ENCODE measurements around the gene MMP25.

- TF ChIP-seq EP300 (IDR thresholded peaks at IDR 0.05) (no peak), POLR2A (IDR thresholded peaks at IDR 0.05; ENCODE audit: low read depth) (no peak)
- TF ChIP-seq, protein P1, sequence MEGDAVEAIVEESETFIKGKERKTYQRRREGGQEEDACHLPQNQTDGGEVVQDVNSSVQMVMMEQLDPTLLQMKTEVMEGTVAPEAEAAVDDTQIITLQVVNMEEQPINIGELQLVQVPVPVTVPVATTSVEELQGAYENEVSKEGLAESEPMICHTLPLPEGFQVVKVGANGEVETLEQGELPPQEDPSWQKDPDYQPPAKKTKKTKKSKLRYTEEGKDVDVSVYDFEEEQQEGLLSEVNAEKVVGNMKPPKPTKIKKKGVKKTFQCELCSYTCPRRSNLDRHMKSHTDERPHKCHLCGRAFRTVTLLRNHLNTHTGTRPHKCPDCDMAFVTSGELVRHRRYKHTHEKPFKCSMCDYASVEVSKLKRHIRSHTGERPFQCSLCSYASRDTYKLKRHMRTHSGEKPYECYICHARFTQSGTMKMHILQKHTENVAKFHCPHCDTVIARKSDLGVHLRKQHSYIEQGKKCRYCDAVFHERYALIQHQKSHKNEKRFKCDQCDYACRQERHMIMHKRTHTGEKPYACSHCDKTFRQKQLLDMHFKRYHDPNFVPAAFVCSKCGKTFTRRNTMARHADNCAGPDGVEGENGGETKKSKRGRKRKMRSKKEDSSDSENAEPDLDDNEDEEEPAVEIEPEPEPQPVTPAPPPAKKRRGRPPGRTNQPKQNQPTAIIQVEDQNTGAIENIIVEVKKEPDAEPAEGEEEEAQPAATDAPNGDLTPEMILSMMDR (IDR thresholded peaks at IDR 0.05) = no peak
Observed at GRCh38 chr16:3045758-3046640, at the start of gene MMP25.
